Measurements from ENCODE around the gene MTHFD2L. TPM values are rescaled to one million over a fixed set of nuclear protein-coding genes. Genes with fewer than 3 reads are reported as not detected.

The MTHFD2L gene
- total and polyA plus RNA-seq, 2 of the 8 experiments (the other 6 are each of a cell fraction or from before 2014, with no cell fraction given): 5.4 to 15.0 TPM

DNA sequence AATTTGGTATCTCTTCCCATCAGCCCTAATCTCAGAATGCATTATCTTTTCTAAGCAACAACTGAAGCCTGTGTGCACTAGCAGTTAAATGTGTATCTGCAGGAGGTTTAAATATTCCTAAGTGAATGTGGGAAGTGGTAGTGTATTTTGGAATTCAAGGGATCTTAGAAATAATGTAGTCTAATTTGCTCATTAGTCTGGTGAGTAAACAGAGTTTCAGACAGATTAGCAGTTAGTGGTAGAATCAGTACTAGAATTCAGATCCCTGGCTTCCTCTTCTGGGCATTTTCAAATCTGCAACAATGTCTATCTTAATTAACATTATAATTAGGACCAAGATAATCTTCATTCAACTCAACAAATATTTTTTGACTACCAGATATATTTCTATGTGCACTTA lies 47.2 kb upstream of the MTHFD2L start (continued):
- TF ChIP-seq CHD7 (IDR thresholded peaks at IDR 0.05; ENCODE audit: insufficient replicate concordance, low read length): no peak
- no peak for TF ChIP-seq TEAD4 (IDR thresholded peaks at IDR 0.05; ENCODE audit: low read depth, low read length)
- no peak for TF ChIP-seq TBP (IDR thresholded peaks at IDR 0.05; ENCODE audit: low read depth, low read length)

Data from H1 (cell line).